Gastrocnemius medialis (tissue), 4 donors: Measurements from ENCODE around the gene IGFBP2. TPM values are rescaled to one million over a fixed set of nuclear protein-coding genes. Genes with fewer than 3 reads are reported as not detected.

Experiments used
- ATAC-seq, 2 donors: fragments of 150-250 bp; one replicate each; pipeline ENCODE4 v1.9.1; 2016
- DNase-seq, 2 donors: peaks; one replicate each; pipeline ENCODE4 v3.0.0-alpha.2; 2019
- H3K27ac ChIP-seq, 4 donors: fragments of 200-600 bp; sonication (generic); 1 replicate in 1 of 4; 2 replicates in 3 of 4; pipeline ENCODE4 v1.5.1; 2016 to 2018; ENCODE audit warnings: mild to moderate bottlenecking in 2 of 4, moderate library complexity in 1 of 4
- H3K27me3 ChIP-seq, 3 donors: fragments of 200-600 bp; sonication (generic) in 2 of 3; 1 replicate in 1 of 3; 2 replicates in 2 of 3; pipeline versions ENCODE4 v1.5.1 to v1.6.0; 2016 to 2019; ENCODE audit warnings: mild to moderate bottlenecking in 1 of 3, moderate library complexity in 1 of 3
- H3K36me3 ChIP-seq, 2 donors: fragments of 200-600 bp; sonication (generic) in 1 of 2; one replicate each; pipeline ENCODE4 v1.5.1; 2017 to 2018
- H3K4me1 ChIP-seq, 2 donors: fragments of 200-600 bp; sonication (generic) in 1 of 2; one replicate each; pipeline ENCODE4 v1.5.1; 2016 to 2017; ENCODE audit warnings: mild to moderate bottlenecking in 2 of 2
- H3K4me3 ChIP-seq, 4 donors: fragments of 200-600 bp; sonication (generic) in 3 of 4; 1 replicate in 1 of 4; 2 replicates in 3 of 4; pipeline ENCODE4 v1.5.1; 2016 to 2019; ENCODE audit warnings: mild to moderate bottlenecking in 2 of 4
- H3K9me3 ChIP-seq, 3 donors: fragments of 200-600 bp; sonication (generic) in 2 of 3; 1 replicate in 1 of 3; 2 replicates in 2 of 3; pipeline ENCODE4 v1.5.1; 2016 to 2019
- CTCF ChIP-seq, 5 experiments: fragments of 450-650 bp in 3 of 5; fragments of 200-600 bp in 2 of 5; sonication (generic) in 2 of 5; IDR thresholded peaks in 4 of 5; conservative IDR thresholded peaks in 1 of 5; 1 replicate in 4 of 5; 2 replicates in 1 of 5; pipeline ENCODE4 v1.5.1; 2016 to 2019; ENCODE audit warnings: antibody characterized with exemption in 5 of 5, mild to moderate bottlenecking in 3 of 5, moderate library complexity in 3 of 5
- POLR2A ChIP-seq, 2 donors: fragments of 450-650 bp; IDR thresholded peaks; one replicate each; pipeline ENCODE4 v1.6.1; 2017; ENCODE audit warnings: antibody characterized with exemption in 2 of 2, mild to moderate bottlenecking in 2 of 2, moderate library complexity in 2 of 2
- in situ Hi-C, 4 donors: fragments of 200-750 bp; cut with MboI; loops; one replicate each; pipeline versions ENCODE4 v1.15.0 to v1.8.0; 2017; ENCODE audit warnings: low sequenced_read_pairs in 4 of 4
- intact Hi-C: fragments of 100-400 bp; cut with DNase I; formaldehyde crosslinking; loops from one replicate; pipeline ENCODE4 v1.15.1; 2023; ENCODE audit warnings: low total_unique reads
- total RNA-seq, 4 donors: library from RNA; depleted of rRNA; stranded (reverse); fragments of >200 nt; gene quantifications; one replicate each; pipeline versions ENCODE4 v1.1.0 to v1.2.3, GENCODE V29; 2016

IGFBP2 gene
- total RNA-seq, 4 donors from 2014 or later = 14.3 to 44.4 (median 23.6) TPM

GRCh38 chr2:216629784-216630183 is 3.4 kb upstream of the IGFBP2 start:
- TF ChIP-seq POLR2A (IDR thresholded peaks at IDR 0.05) = no peak
- TF ChIP-seq CTCF (IDR thresholded peaks at IDR 0.05 in 4 of 5, conservative IDR thresholded peaks at IDR 0.05 in 1 of 5) = no peak
- Histone ChIP-seq H3K27me3 (peaks cover 7 to 11% (median 11%) of the 10 kb centered on the region in 3 donors), H3K36me3 (no peaks in the 10 kb centered on the region), H3K4me3 (no peak overlapping the region), H3K4me1 (peaks cover 0 to 10% of the 10 kb centered on the region in 2 donors), H3K9me3 (no peaks in the 10 kb centered on the region), H3K27ac (no peak overlapping the region)
- no peak for ATAC-seq
- in situ Hi-C loops = no loop called here
- DNase-seq = no peak
- intact Hi-C loops = no loop called here

- in situ Hi-C loops = no loop called here
- peaks cover 30 to 36% (median 33%) of the 10 kb centered on the region in 3 donors for H3K27me3 ChIP-seq
- no peaks in the 10 kb centered on the region for H3K9me3 ChIP-seq
- DNase-seq = no peak
- ATAC-seq = no peak
- TF ChIP-seq CTCF (IDR thresholded peaks at IDR 0.05 in 4 of 5, conservative IDR thresholded peaks at IDR 0.05 in 1 of 5) (no peak), POLR2A (IDR thresholded peaks at IDR 0.05) (no peak)
- H3K27ac ChIP-seq = no peak overlapping the region
- intact Hi-C loops = no loop called here
- H3K4me1 ChIP-seq = peaks cover 4 to 14% of the 10 kb centered on the region in 2 donors
- no peaks in the 10 kb centered on the region for H3K36me3 ChIP-seq
- H3K4me3 ChIP-seq = peak overlapping the region in 3 of 4 donors; percentile 45 to 61 (median 46)
Measured at GRCh38 chr2:216632346-216632951, 771 bp upstream of the IGFBP2 start.

GRCh38 chr2:216633616-216634369 is 573 bp downstream of the IGFBP2 start:
- Histone ChIP-seq H3K36me3 (no peaks in the 10 kb centered on the region), H3K4me1 (peaks cover 4 to 14% of the 10 kb centered on the region in 2 donors), H3K9me3 (no peaks in the 10 kb centered on the region), H3K27me3 (peaks cover 37 to 41% (median 38%) of the 10 kb centered on the region in 3 donors), H3K4me3 (peak overlapping the region; percentile 56 to 59 (median 58)), H3K27ac (peak overlapping the region in 3 of 4 donors; percentile 19 to 55 (median 27))
- intact Hi-C loops (no loop called here), in situ Hi-C loops (no loop called here)
- ATAC-seq (peak; percentile 19 to 39), DNase-seq (no peak)
- no peak for TF ChIP-seq CTCF (IDR thresholded peaks at IDR 0.05 in 4 of 5, conservative IDR thresholded peaks at IDR 0.05 in 1 of 5)
- TF ChIP-seq POLR2A (IDR thresholded peaks at IDR 0.05) = no peak

GRCh38 chr2:216634370-216635148 is 1.3 kb downstream of the IGFBP2 start:
- DNase-seq (no peak), ATAC-seq (no peak)
- H3K4me1 ChIP-seq = peaks cover 4 to 14% of the 10 kb centered on the region in 2 donors
- in situ Hi-C loops (no loop called here), intact Hi-C loops (no loop called here)
- peak overlapping the region in 3 of 4 donors; percentile 19 to 55 (median 27) for H3K27ac ChIP-seq
- peaks cover 37 to 41% (median 38%) of the 10 kb centered on the region in 3 donors for H3K27me3 ChIP-seq
- no peaks in the 10 kb centered on the region for H3K9me3 ChIP-seq
- no peaks in the 10 kb centered on the region for H3K36me3 ChIP-seq
- H3K4me3 ChIP-seq = peak overlapping the region; percentile 56 to 59 (median 58)
- TF ChIP-seq CTCF (IDR thresholded peaks at IDR 0.05 in 4 of 5, conservative IDR thresholded peaks at IDR 0.05 in 1 of 5) (no peak), POLR2A (IDR thresholded peaks at IDR 0.05) (no peak)
